Endothelial cell (in vitro differentiated cells): ENCODE results near the gene LGMN. TPM values are rescaled to one million over a fixed set of nuclear protein-coding genes. Genes with fewer than 3 reads are reported as not detected.

Source experiments
- DNase-seq: peaks from one replicate; pipeline ENCODE4 v3.0.0; 2021; ENCODE audit warnings: low spot score
- H3K27ac Mint-ChIP-seq: one replicate; pipeline ENCODE4 v1.8.0; 2021; ENCODE audit warnings: mixed read lengths, inconsistent platforms; ENCODE audit not compliant: unreplicated experiment
- H3K27me3 Mint-ChIP-seq: one replicate; pipeline ENCODE4 v1.8.0; 2021; ENCODE audit warnings: mild to moderate bottlenecking, moderate library complexity, mixed read lengths, inconsistent platforms; ENCODE audit not compliant: unreplicated experiment
- H3K36me3 Mint-ChIP-seq: one replicate; pipeline ENCODE4 v1.8.0; 2021; ENCODE audit warnings: mild to moderate bottlenecking, low read depth, mixed read lengths, inconsistent platforms; ENCODE audit not compliant: unreplicated experiment
- H3K4me1 Mint-ChIP-seq: one replicate; pipeline ENCODE4 v1.8.0; 2021; ENCODE audit warnings: mild to moderate bottlenecking, mixed read lengths, inconsistent platforms; ENCODE audit not compliant: unreplicated experiment
- H3K4me3 Mint-ChIP-seq: one replicate; pipeline ENCODE4 v1.8.0; 2021; ENCODE audit warnings: mild to moderate bottlenecking, mixed read lengths, inconsistent platforms; ENCODE audit not compliant: unreplicated experiment
- H3K9me3 Mint-ChIP-seq: one replicate; pipeline ENCODE4 v1.8.0; 2021; ENCODE audit warnings: mixed read lengths, inconsistent platforms; ENCODE audit not compliant: unreplicated experiment
- CTCF ChIP-seq: fragments of 200-600 bp; sonication (generic); IDR thresholded peaks from one replicate; pipeline ENCODE4 v1.5.0; 2021; ENCODE audit warnings: antibody characterized with exemption; ENCODE audit not compliant: unreplicated experiment
- total RNA-seq: library from RNA; stranded (reverse); fragmentation: NEBNext Ultra II Directional; extraction: Animal tissue kit (Norgen Biotek cat#: 25700); gene quantifications from one replicate; pipeline ENCODE4 v1.2.1, GENCODE V29; 2021; ENCODE audit not compliant: unreplicated experiment

Gene LGMN
- total RNA-seq, 1 donor from 2014 or later = 97.6 TPM

- no peak for TF ChIP-seq CTCF
- peaks cover 10% of the 10 kb centered on the region for H3K27me3 Mint-ChIP-seq
These were observed 90.8 kb downstream of the LGMN start for GRCh38 chr14:92657457-92658142.

GRCh38 chr14:92656306-92657081 lies 91.9 kb downstream of the LGMN start:
- peak overlapping the region; percentile 65 for H3K4me3 Mint-ChIP-seq

More at GRCh38 chr14:92657457-92658142, 90.8 kb downstream of the LGMN start:
- H3K4me1 Mint-ChIP-seq = peaks cover 5% of the 10 kb centered on the region
- no peak for DNase-seq
- no peaks in the 10 kb centered on the region for H3K9me3 Mint-ChIP-seq
- no peak overlapping the region for H3K4me3 Mint-ChIP-seq
- peaks cover 50% of the 10 kb centered on the region for H3K36me3 Mint-ChIP-seq
- H3K27ac Mint-ChIP-seq = no peak overlapping the region

GRCh38 chr14:92655419-92656201 lies 92.8 kb downstream of the LGMN start:
- H3K36me3 Mint-ChIP-seq = peaks cover 42% of the 10 kb centered on the region
- no peaks in the 10 kb centered on the region for H3K9me3 Mint-ChIP-seq
- peak overlapping the region; percentile 41 for H3K27ac Mint-ChIP-seq
- peak overlapping the region; percentile 65 for H3K4me3 Mint-ChIP-seq
- no peak for TF ChIP-seq CTCF
- peaks cover 10% of the 10 kb centered on the region for H3K27me3 Mint-ChIP-seq
- no peak for DNase-seq
- H3K4me1 Mint-ChIP-seq = peaks cover 5% of the 10 kb centered on the region

More at GRCh38 chr14:92656306-92657081, 91.9 kb downstream of the LGMN start:
- H3K27me3 Mint-ChIP-seq = peaks cover 10% of the 10 kb centered on the region
- peaks cover 47% of the 10 kb centered on the region for H3K36me3 Mint-ChIP-seq
- H3K27ac Mint-ChIP-seq = peak overlapping the region; percentile 41
- no peaks in the 10 kb centered on the region for H3K9me3 Mint-ChIP-seq
- peaks cover 5% of the 10 kb centered on the region for H3K4me1 Mint-ChIP-seq
- TF ChIP-seq CTCF = no peak
- DNase-seq = no peak

DNA sequence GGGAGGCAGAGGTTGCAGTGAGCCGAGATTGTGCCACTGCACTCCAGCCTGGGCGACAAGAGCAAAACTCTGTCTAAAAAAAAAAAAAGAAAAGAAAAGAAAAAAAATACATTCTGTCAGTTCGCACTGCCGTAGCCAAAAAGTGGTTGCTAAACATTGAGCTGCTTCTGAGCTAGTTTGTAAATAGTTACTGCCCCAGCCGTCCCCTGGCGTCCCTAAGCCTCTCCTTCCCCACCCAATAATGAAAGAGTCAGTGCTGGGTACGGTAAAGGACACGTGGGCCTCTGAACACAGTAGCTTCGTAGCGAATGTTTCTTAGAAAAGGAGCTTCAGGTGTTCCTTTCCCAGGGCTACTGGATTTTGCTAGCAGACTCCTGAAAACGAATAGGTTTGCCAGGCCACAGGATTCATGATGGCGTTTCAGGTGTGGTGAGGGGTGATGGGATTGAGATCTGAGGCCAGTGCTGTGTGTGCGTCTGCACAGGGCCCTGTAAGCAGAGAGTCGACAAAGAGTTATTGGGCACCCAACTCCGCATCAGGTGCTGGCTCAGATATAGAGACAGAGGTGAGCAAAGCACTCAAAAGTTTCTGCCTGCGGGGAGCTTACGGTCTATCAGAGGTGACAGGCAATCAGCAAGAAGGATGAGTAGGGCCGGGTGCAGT lies 94.1 kb downstream of the LGMN start:
- Mint-ChIP-seq H3K9me3 (no peaks in the 10 kb centered on the region), H3K4me1 (peaks cover 5% of the 10 kb centered on the region), H3K27me3 (peaks cover 7% of the 10 kb centered on the region), H3K36me3 (peaks cover 30% of the 10 kb centered on the region), H3K27ac (no peak overlapping the region), H3K4me3 (no peak overlapping the region)
- no peak for TF ChIP-seq CTCF
- DNase-seq = no peak

Other genes starting within 250 kb of the LGMN start
- 25.8 TPM for gene RIN3, start 234.8 kb downstream of the LGMN start, total RNA-seq
- gene GOLGA5, start 45.7 kb upstream of the LGMN start, total RNA-seq = 26.4 TPM
- 0.67 TPM for gene CHGA, start 174.5 kb upstream of the LGMN start, total RNA-seq